Heart left ventricle (tissue), 13 donors: ENCODE measurements around the gene RAB36.

Experiments
- POLR2A ChIP-seq, 2 donors: fragments of 450-650 bp; IDR thresholded peaks; one replicate each; pipeline ENCODE4 v1.6.1; 2017; ENCODE audit warnings: antibody characterized with exemption in 2 of 2, mild to moderate bottlenecking in 2 of 2, moderate library complexity in 2 of 2
- TF ChIP-seq, protein P1 (sequence below), 12 donors: fragments of 200-600 bp; sonication (generic) in 4 of 12; IDR thresholded peaks; one replicate each; pipeline versions ENCODE4 v1.5.0 to v1.8.0; 2018 to 2022; ENCODE audit warnings: antibody characterized with exemption in 12 of 12, mild to moderate bottlenecking in 5 of 12
- donor health status: ischemic (EF 13 %, LVEDD 7.1; RV severe dilation, severe dysfunction).
- donor health status: DM: no; HTN: yes; CAD: no.
- donor health status: DM: no; HTN: no; CAD: no.
- donor health status: ischemic (EF 25% LVEDD 6.9; RV normal size, moderate dysfunction).
- donor health status: ischemic (EF 25% LVEDD 5.7; RV mildly dilated, moderate dysfunction).
- donor health status: ischemic (EF 35%, LVEDD 5.7; RV mildly dilated, moderate dysfunction).
- donor health status: nonischemic (EF 11% LVEDD 7.7; RV severe dilation, severe dysfunction).
- donor health status: DM: yes; HTN: yes; CAD: no.
- donor health status: PGD.
- donor health status: ischemic (EF 29% LVEDD 5.4; RV normal size, mild dysfunction).
- donor health status: nonischemic (EF 23%, LVEDD 6.1; RV moderate dilation, normal function).

DNA sequence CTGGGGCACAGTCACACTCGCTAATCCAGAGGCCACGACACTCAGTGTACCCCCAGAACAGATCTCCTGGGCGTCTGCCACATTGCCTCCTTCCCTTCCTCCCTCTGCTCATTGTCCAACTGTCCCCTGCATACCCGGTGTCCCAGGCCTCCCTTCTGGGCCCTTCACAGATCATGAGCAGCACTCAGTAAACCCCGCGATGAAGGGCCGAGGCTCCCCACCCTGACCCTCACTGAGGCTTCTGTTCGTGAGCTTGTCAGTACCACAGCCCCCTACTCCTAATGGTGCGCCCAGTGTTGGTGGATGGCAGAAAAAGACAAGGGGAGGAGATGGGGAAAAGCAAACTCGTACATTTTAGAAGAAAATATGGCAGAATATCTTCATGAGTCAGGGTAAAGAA lies 16.1 kb upstream of the RAB36 start:
- TF ChIP-seq, protein P1, sequence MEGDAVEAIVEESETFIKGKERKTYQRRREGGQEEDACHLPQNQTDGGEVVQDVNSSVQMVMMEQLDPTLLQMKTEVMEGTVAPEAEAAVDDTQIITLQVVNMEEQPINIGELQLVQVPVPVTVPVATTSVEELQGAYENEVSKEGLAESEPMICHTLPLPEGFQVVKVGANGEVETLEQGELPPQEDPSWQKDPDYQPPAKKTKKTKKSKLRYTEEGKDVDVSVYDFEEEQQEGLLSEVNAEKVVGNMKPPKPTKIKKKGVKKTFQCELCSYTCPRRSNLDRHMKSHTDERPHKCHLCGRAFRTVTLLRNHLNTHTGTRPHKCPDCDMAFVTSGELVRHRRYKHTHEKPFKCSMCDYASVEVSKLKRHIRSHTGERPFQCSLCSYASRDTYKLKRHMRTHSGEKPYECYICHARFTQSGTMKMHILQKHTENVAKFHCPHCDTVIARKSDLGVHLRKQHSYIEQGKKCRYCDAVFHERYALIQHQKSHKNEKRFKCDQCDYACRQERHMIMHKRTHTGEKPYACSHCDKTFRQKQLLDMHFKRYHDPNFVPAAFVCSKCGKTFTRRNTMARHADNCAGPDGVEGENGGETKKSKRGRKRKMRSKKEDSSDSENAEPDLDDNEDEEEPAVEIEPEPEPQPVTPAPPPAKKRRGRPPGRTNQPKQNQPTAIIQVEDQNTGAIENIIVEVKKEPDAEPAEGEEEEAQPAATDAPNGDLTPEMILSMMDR (IDR thresholded peaks at IDR 0.05), result no peak
- TF ChIP-seq POLR2A (IDR thresholded peaks at IDR 0.05), result no peak
